HG03460 (cell line): ENCODE results near the gene TLL2.

ENCODE experiments used
- ATAC-seq: cut with Tn5 transposase; IDR thresholded peaks from one replicate; pipeline ENCODE4 v1.9.1; 2021; ENCODE audit not compliant: unreplicated experiment

TLL2 gene

DNA sequence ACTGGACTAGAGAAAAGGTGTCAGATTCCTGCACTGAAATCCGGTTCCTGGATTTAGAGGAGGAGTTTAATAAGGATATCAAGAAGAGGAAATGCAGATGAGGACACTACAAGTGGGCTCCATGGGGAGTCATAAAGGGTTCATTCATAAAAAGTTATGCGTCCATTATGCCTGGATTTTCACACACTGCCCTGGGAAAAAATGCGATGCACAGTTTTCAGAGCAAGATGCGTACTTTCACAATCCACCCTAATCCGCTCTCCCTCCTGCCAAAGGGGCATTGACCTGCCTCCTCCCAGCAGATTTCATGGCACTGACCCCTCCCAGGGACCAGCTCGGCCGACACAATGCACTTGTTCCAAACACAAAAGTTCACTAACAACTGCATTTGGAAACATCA is 112.7 kb downstream of the TLL2 start:
- ATAC-seq: no peak

DNA sequence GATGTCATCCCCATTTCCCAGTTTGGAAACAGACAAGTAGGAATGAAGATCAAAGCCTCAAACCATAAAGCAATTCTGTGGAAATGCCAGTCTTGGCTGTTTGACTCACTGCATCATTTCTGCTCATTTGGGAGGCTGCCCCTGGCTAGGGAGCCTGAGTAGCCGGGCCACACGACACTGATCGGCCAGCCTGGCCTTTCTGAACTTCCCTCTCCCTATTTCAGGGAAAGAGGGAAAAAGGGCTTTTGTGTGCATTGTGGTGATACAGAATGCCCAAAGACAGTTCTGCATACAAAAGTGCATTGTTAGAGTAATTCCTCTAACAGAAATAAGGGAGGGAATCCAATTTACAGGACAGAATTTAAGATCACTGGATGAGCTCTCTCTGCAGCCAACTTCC is 113.3 kb downstream of the TLL2 start:
- ATAC-seq: no peak

DNA sequence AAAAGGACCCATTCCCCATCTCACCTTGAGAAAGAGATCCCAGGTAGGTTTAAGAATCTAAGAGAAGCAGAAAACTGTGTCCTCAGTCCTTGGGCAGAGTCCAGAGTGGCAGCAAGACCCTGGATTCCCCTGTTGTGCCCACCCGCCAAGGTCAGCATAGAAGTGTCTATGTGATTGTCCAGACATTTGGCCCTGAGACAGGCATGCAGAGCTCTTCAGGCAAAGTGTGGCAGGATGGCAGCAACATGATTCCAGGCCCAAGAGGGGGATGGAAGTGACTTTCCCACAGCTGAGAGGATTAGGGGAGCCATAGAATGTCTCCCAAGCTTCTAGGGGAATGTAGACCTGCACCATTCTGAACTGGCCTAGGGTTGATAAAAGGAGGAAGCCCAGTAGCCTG is 115.8 kb downstream of the TLL2 start:
- ATAC-seq: no peak

DNA sequence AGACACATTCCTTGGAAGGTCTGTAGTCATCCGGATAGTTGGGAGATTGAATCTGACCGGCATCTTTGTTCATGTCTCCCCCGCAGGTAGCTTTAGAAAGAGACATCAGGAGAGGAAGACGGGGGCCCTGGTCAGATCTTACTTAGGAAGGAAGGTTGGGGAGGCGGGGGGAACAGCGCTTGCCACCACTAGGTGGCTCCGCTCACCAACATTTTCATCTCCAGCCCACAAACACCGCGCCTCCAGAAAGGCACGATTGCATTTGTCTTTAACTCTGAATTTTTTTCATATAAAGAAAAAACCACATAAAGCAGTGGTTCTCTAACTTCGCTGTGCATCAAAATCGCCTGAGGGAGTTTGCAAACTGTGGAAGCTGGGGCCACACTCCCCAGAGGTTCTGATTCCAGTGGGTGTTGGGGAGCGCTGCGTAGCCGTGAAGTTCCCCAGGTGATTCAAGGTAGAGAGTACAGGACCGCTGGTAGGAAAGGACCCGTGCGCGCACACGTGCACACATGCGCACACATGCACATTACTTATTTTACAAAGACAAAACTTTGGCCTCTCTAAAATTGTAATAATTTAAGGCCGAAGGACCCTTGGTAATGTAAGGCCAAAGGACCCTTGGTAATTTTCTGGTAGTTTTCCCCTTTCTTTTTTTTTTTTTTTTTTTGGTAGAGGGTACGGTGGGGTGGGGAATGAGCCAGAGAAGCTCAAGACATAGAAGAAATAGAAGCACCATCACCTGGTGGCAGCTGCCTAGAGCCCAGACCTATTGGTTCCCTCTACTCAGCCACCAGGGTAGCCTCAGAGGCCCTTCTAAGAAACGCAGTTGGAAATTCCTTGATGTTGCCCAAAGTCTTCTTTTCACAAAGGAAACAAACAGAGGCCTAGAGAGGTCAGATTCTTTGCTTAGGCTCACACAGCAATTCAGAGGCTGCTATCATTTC is 117.5 kb downstream of the TLL2 start:
- no peak for ATAC-seq

DNA sequence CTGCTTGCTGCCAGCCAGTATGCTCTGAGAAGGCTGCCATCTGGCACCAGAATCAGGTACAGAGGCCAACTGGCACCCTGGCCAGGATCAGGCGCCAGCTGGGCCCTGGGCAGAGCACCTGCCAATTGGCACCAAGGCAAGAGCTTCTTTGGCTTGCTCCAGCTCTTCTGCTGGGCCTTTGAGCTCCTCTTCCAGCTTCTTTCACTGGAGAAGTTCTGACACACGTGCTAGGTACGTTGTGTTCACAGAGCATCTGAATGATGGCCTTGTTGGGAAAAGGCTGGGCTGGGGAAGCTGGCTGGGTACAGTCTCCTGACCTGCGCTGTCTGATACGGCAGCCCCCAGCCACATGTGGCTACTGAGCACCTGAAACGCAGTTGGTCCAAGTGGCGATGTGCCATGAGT is 123.3 kb downstream of the TLL2 start:
- no peak for ATAC-seq

DNA sequence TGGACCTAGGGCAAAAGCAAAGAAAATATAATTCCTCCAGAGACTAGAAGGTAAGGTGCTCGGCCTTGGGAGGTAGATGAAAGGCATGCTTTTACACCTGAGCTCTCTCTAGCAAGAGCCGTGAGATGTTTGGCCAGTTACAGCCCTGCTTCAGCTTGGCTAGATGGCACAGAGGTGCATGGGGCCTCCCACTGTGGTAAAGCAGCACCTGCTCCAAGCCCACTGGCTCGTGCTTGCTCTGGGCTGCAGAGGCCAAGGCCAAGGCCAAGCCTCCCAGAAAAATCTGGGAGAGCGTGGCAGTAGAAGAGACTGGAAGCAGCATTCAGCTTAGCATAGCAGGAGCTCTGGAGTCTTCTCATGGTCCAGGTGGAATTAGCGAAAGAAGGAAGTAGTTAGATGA is 123.9 kb downstream of the TLL2 start:
- no peak for ATAC-seq

DNA sequence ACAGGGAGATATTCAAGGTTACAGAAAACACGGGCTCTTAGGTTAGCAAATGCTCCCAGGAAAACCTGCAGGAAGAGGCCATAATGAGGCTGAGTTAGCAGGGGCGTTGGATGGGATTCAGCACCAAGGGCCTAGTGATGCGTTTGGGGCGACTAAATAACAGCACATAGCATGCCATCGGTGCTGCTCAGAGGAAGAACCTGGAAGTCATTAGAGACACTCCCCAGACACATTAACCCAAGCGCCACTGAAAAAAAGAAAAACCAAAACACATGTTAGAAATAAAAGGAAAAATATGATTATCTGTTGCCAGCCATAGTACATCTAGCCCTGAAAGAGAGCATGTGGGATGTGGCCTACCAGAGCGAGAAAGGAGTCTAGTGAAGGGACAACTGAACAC is 126.1 kb downstream of the TLL2 start:
- no peak for ATAC-seq

DNA sequence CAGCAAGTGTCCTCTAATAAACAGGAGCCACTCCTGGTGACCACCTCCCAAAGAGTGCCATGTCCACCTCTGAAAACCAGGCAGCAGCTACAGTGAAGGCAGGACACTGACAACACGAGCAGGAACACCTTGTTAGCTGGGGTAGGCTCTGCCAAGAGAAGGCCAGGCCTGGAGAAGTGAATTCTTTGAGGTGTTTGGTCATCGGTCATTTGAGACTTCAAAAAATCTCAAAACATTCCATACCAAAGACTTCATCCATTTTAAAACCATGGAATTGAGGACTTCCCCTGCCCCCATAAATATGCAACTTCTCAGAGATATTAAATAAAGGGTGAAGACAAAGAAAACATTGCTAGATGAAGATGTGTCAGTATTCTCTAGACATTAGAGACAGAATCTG is 126.6 kb downstream of the TLL2 start:
- no peak for ATAC-seq

DNA sequence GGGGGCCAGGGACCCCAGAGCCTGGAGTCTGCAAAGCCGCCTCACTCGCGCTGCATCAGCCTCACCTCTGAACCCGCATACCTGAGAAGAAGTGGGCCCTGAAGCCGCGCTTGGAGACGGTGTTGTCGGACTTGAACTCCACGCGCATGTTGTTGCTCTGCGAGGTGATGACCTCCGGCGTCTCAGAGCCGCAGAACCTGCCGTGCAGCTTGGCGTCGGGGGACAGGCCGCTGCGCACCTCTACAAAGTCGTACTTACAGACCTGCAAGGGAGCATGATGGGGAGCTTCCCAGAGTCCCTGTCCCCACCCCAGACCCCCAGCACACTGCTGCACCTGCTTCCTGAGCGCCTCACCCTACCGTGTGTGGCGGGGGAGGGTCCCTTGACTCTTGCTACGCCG is 129.2 kb downstream of the TLL2 start:
- ATAC-seq: no peak

DNA sequence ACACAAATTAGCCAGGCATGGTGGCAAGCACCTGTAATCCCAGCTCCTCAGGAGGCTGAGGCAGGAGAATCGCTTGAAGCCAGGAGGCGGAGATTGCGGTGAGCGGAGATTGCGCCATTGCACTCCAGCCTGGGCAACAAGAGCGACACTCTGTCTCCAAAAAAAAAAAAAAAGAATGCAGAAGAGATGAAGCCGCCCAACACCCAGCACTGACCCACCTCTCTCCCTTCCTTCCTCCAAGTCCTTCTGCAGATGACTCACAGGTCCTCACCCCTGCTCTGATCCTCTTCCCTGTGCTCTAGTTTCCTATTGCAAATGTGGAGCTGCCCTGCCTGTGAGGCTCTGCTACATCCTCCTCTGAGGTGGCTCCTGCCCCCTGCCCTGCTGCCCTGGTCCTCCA is 132.9 kb downstream of the TLL2 start:
- no peak for ATAC-seq

DNA sequence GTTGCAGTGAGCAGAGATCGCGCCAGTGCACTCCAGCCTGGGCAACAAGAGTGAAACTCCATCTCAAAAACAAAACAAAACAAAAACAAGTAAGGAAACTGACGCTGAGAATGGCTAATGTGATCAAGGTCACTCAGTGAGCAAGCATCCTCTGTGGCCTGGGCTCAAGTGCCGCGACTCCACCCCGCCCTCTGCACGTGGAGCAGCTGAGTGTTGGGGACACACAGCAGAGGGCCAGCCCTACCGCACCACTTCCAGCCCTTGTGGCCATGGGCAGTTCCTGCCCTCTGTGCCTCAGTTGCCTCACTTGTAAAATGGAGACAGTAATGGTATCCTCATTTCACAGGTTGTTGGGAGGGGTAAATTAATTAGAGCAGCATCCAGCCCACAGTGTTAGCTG is 134.0 kb downstream of the TLL2 start:
- ATAC-seq: no peak

DNA sequence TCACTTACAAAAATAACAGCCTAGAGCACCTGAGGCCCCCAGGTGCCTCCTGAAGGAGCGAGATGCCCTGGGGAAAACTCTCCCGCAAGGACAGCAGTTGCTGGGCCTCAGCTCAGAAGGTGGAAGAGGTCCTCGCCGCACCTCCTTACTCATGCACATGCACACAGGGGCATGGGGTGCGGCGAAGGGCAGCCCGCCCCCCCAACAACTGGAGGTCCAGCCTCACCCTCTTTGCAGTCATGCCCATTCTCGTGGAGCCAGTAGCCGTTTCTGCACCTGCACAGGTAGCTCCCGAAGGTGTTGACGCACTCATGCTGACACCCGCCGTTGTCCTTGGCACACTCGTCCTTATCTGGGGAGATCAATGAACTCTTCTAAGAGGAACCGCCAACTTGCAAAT is 135.0 kb downstream of the TLL2 start:
- ATAC-seq: no peak

DNA sequence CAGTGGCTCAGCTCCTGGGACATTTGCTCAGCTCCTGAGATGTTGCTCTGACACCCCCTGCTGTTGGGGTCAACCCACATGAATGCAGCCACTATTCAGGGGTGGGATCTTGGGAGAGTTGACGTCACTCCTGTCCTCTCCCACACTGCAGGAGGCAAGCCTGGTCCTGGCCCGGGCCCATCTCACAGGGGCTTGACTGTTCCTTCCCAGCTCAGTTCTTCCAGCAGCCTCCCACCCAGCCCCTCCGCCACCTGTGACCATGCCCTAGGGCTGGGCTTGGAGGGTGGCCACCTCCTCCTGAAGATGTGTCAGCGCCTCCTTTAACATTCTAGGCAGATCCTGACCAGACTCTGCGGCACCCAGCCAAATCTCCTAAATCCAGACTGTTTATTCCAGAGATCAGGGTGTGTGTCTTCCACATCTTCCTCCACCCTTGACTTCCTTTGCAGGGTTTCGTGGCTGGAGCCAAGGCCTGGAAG is 135.9 kb downstream of the TLL2 start:
- no peak for ATAC-seq

DNA sequence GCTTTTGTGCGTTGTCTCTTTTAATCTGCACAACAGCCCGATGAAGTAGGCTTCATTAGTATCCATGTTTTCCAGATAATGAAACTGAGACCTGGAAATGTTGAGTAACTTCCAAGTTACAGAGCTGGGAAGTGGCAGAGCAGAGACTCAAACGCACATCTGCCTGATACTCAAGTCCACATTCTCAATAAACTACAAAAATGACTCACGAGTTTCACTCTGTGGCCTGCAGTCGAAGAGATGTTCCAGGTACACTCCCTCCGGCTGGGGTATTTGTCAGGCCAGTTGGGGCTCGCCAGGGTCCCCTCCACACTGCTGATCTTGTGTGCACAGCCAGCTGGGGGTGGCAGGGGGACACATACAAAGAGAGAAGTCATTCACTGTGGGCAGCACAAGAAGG is 137.2 kb downstream of the TLL2 start:
- no peak for ATAC-seq

DNA sequence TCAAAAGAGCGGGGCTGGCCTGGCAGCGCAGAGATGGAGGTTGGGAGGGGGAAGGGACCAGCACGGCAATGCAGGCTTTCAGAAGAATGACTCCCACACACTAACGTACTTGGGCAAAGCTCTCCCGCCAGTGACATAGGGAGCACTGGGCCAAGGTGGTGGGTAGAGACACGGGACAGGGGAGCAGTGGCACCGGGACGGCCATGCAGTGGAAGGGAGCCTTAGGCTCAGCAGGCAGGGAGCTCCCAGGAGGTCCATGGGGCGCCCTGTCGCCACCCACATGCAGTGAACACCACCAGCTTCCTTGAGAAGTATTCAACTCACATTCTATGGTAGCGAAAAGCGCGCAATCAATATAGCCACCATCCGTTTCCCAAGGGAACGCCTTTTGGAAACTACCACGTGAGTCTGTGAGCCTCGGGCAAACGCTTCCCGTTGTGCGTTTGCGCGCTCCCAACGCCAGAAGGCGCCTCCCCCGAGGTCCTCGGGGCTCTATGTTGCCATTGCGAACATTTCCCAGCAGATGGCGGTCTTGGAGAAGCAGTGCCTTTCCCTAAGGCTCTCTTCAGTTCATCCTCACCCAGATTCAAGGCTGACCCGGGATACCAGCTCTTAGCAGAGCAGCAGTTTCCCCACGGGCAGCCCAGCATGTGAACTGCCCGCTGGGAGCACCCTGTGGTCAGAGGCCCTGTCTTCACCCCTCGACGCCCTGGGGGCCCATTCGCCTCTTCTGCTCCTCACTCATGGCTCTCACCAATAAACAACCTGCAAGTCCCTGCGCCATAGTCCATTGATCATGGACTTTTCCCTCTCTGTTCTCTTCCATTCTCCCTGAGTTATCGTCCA is 138.5 kb downstream of the TLL2 start:
- peak; percentile 79 for ATAC-seq

DNA sequence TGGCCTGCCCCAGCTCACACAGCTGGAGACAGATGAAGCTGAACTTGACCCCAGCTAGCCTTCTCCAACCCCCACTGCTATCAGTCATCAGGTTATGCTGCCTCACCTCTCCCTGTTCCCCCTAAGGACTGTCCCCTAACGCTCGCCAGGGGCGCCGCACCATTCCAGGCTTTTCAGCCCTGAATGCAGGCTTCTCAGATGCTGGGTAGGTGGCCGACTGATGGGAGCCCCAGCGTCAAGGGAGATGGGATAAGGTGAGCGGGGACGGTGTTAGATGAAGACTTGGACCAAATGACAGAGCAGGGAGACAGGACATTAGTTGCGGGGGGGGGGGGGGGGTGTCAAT is 139.1 kb downstream of the TLL2 start:
- no peak for ATAC-seq

DNA sequence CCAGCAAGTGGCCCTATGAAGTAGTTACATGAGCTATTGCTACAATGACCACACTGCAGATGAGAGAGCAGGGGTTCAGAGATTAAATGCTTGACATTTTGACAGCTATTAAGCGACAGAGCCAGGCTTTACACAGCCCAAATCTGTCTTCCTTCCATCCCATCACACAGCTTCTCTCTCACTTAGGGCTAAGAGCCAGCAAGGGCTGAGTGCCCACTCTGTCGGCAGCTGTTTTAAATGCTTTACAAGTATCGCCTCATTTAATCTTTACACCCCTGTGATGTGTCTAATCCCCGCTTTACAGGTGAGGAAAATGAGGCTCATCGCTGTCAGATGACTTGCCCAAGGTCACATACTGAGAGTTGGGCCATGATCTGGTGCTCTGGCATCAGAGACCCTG is 139.7 kb downstream of the TLL2 start:
- no peak for ATAC-seq

DNA sequence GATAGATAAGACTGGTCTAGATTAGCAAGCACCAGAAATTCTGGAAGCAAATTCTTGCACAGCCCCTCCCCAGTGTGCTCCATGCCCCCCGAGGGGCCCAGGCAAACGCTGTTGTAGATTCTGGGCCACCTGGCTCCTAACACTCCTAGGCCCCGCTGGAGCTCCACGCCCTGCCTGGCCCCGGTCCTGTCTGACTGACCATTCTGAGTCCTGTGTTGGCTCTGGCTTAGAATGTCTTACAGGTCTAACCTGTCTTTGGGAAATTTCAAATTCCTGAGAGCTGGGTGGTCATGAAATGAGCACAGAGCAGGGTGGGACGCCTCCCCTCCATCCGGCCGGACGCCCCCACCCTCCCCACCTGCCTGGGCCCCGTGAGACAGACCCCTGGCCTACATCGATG is 142.4 kb downstream of the TLL2 start:
- no peak for ATAC-seq

DNA sequence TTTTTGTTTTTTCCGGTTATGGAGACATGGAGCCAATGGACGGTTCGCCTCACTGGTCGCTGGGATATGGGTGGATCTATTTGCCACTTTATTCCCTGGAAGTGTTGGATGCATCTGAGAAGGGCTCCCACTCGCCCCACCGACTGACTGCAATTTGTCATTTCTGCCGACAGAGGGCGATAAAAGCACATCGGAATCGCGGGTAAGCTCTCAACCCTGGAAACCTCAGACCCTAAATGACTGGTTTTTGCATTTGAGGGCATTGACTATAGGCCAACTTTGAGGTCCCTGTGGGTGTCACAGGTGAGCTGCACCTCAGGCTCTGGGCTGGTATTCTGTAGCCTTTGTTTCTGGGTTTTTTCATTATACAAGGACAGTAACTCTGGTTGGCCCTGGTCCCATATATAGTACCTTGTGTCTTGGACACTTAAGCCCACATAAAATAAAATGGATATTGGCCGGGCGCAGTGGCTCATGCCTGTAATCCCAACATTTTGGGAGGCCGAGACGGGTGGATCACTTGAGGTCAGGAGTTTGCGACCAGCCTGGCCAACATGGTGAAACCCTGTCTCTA is 143.1 kb downstream of the TLL2 start:
- ATAC-seq: no peak

DNA sequence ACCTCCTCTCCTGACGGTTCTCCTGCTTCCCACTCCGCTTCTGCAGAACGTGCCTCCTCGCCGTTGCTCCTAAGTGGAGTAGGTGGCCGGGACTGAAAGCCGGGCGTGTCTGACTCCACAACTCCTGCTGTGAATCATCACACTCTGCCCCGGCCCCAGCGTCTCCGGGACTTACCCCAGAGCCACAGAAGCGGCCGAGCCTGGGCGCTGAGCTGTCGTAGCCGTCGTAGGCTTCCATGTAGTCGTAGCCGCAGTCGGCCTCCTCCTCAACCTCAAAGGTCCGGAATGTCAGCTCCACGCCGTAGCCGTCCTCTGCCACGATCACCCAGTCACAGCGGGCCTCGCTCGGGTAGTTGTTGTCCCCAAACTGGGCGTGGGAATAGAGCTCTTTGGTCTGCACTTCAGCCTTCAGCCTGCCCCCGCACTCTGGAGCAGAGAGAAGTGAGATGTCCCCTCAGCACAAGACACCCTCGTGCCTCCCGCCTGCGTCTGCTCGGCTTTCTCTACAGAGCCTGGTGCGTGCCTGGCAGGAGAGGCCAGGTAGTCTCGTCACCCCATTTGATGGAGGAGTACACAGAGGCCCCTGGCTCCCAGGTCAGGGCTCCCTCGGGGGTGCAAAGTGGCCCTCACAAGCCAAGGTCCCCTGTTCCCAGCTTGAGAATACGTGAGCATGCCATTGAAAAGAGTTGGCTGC is 143.7 kb downstream of the TLL2 start:
- ATAC-seq: no peak

DNA sequence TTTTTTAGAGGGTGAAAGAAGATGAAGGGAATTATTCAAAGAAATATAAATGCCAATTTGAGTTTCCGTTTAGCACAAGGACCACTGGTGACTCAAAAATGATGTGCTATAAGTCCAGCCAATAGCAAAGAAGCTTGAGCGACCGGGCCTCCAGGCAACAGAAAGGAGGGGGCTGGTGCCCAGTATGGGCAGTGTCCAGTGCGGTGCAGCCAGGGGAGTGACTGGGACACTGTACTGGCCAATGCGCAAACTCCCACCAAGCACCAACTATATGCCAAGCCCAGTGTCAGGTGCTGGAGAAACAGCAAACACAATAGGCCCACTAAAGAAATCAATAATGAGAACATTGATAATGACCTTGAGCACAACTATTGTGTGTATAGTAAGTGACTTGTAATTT is 144.8 kb downstream of the TLL2 start:
- no peak for ATAC-seq
